Prostate gland (tissue), 2 donors: ENCODE results near the gene CCDC170.

Source experiments
- CTCF ChIP-seq, 4 experiments: fragments of 200-600 bp in 2 of 4; fragments of 450-650 bp in 2 of 4; sonication (generic) in 2 of 4; IDR thresholded peaks; 1 replicate in 3 of 4; 2 replicates in 1 of 4; pipeline ENCODE4 v1.5.1; 2016 to 2019; ENCODE audit warnings: antibody characterized with exemption in 4 of 4, mild to moderate bottlenecking in 2 of 4, moderate library complexity in 2 of 4
- POLR2A ChIP-seq: fragments of 450-650 bp; IDR thresholded peaks from one replicate; pipeline ENCODE4 v1.6.1; 2016; ENCODE audit warnings: antibody characterized with exemption, mild to moderate bottlenecking

GRCh38 chr6:151663559-151663958, 169.7 kb downstream of the CCDC170 start:
- TF ChIP-seq POLR2A (no peak), CTCF (IDR thresholded peaks at IDR 0.05) (no peak)
